Mesenteric fat pad (tissue), 1 donor: ENCODE data around the gene MRPL55. TPM values are rescaled to one million over a fixed set of nuclear protein-coding genes. Genes with fewer than 3 reads are reported as not detected.

ENCODE experiments used
- DNase-seq: peaks from one replicate; pipeline ENCODE4 v3.0.0-alpha.2; 2020; ENCODE audit warnings: low spot score
- total RNA-seq: library from RNA; stranded (reverse); fragmentation: NEBNext Ultra II Directional; extraction: Animal tissue kit (Norgen Biotek cat#: 25700); gene quantifications from one replicate; pipeline ENCODE4 v1.2.1, GENCODE V29; 2021
- donor health status: DM: yes; HTN: yes; CAD: no.

Gene MRPL55
- total RNA-seq, 1 donor from 2014 or later: 38.9 TPM

- peak; percentile 79 for DNase-seq
Measured at GRCh38 chr1:228088586-228089498, 20.3 kb downstream of the MRPL55 start.

- no peak for DNase-seq
Measured at GRCh38 chr1:228087771-228088251, 21.3 kb downstream of the MRPL55 start.

GRCh38 chr1:228085287-228085951 lies 23.7 kb downstream of the MRPL55 start:
- DNase-seq: no peak

GRCh38 chr1:228084797-228085196 lies 24.3 kb downstream of the MRPL55 start:
- no peak for DNase-seq

GRCh38 chr1:228084325-228084724 lies 24.8 kb downstream of the MRPL55 start:
- DNase-seq: no peak

GRCh38 chr1:228083871-228084278 lies 25.2 kb downstream of the MRPL55 start:
- DNase-seq: no peak

- DNase-seq: no peak
Measured at GRCh38 chr1:228082918-228083870, 25.9 kb downstream of the MRPL55 start.

GRCh38 chr1:228082214-228082917 lies 26.7 kb downstream of the MRPL55 start, which contains the start of gene ARF1:
ARF1 (plus strand) TSS chr1:228082708; CDS start chr1:228097115, 14,407 bp downstream.
- peak; percentile 98 for DNase-seq

GRCh38 chr1:228081578-228082213 lies 27.4 kb downstream of the MRPL55 start:
- DNase-seq: no peak

GRCh38 chr1:228081144-228081543 lies 28.0 kb downstream of the MRPL55 start:
- no peak for DNase-seq

GRCh38 chr1:228079601-228080263 lies 29.4 kb downstream of the MRPL55 start:
- peak; percentile 45 for DNase-seq

GRCh38 chr1:228079013-228079412 lies 30.1 kb downstream of the MRPL55 start:
- DNase-seq: peak; percentile 64

- peak; percentile 59 for DNase-seq
Measured at GRCh38 chr1:228077565-228078330, 31.4 kb downstream of the MRPL55 start.

GRCh38 chr1:228076796-228077430 lies 32.2 kb downstream of the MRPL55 start:
- DNase-seq: peak; percentile 84

- peak; percentile 57 for DNase-seq
Measured at GRCh38 chr1:228075801-228076271, 33.3 kb downstream of the MRPL55 start.

- peak; percentile 82 for DNase-seq
Measured at GRCh38 chr1:228074954-228075730, 34.0 kb downstream of the MRPL55 start.
